HG02588 (cell line): ENCODE results near the gene C19orf25.
"Not testable (repeated sequence)": the region's sequence is repeated elsewhere in the genome, so short reads cannot be mapped to it uniquely, and the experiment has no call there.

Experiments
- ATAC-seq: cut with Tn5 transposase; IDR thresholded peaks from one replicate; pipeline ENCODE4 v1.9.1; 2021; ENCODE audit warnings: mild to moderate bottlenecking, moderate library complexity; ENCODE audit not compliant: unreplicated experiment

C19orf25 gene

GRCh38 chr19:1481893-1482360 lies 2.9 kb upstream of the C19orf25 start:
- no peak for ATAC-seq

DNA sequence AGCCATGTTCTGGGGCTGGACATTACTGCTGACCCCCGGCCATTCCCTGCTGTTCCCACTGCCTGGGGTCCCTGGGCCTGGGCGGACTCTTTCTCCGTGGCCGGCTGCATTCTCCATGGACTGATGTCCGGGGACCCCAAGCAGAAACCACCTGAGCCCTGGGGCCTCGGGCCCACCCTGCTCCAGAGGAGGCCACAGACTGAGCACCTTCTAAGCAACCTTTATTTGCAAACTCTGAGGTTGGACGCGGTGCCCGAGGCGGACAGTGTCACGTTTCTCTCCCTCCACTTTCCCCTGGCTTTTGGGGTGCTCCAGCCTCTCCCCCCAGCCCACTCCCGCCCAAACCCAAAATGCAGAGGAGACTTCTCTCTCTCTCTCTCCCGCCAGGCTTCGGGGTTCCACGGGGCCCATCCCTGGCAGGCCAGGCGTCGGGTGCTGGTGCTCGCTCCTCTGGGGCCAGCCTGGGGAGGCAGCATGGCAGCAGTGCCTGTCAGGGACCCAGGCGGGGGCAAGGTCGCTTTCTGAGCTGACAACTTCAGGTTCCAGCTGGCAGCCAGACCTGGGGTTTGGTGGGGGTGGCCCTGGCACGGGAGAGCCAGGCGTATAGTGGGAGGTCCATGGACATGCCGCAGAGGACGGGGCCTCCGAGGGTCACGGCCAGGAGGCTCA lies 2.3 kb upstream of the C19orf25 start:
- no peak for ATAC-seq

DNA sequence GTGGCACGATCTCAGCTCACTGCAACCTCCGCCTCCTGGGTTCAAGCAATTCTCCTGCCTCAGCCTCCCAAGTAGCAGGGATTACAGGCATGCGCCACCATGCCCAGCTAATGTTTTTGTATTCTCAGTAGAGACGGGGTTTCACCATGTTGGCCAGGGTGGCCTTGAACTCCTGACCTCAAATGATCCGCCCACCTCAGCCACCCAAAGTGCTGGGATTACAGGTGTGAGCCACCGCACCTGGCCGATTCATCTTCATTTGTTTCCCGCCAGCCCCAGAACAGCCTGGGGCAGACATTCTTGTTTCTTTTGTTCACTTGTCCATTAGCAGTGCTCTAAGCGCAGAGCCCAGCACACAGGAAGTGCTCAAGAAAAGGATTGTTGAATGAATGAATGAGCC lies 2.0 kb downstream of the C19orf25 start:
- not testable (repeated sequence) for ATAC-seq

DNA sequence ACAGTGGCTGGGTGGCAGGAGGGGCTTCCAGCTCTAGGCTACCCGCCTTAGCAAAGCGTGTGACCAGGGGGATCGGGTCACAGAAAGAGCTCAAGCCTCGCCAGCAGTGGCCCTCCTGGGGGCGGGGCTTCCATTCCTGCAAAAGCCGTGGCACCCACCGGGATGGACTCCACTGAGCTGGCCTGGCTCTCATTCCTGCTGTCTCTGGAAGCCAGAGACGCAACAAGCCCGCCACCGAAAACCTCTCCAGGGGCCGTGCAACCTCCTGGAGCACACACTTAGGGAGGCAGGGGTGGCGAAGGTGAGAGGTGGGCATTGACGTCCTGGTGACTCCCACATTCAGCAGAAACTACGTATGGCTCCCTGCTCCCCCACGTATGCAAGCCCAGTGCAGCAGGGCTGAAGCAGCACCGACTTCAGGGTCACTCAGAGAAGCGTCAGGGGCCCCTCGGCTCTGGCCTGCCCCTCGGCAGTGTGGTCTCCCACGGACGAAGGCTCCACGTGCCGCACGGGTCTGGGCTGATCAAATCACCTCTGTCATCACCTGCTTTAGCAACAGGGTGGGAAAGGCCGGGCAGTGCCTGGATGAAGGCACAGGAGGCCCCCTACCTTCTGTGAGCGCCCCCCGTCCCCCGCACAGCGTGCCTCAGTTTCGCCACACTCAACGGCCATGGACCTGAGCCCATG lies 3.1 kb downstream of the C19orf25 start:
- ATAC-seq, result no peak

DNA sequence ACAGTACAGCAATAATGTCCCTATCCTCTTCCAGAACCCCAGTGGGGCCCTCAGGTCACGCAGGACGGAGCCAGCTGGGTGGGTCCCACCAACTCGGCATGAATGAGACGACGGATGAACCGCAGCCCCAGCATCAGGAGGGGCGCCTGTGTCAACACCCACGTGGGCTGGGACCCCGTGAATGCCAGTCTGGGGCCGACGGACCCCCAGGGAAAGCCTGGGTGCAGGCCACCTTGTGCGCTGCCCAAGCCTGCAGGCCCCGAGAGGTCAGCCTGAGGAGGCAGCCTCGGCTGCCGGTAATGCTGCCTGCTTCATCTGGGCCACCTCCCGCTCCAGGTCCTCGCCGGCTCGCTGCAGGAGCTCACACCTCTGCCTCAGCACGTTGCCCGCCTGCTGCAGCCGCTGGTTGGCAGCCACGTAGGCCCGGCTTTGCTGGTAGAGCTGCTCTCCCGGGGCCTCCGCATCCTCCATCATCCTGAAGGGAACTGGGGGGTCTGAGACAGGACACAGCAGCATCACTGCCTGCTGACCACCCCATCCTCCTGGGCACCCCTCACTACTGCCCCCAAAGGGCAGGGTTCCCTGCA lies 4.2 kb downstream of the C19orf25 start:
- ATAC-seq, result no peak

GRCh38 chr19:1474011-1474764 lies 4.8 kb downstream of the C19orf25 start:
- no peak for ATAC-seq

DNA sequence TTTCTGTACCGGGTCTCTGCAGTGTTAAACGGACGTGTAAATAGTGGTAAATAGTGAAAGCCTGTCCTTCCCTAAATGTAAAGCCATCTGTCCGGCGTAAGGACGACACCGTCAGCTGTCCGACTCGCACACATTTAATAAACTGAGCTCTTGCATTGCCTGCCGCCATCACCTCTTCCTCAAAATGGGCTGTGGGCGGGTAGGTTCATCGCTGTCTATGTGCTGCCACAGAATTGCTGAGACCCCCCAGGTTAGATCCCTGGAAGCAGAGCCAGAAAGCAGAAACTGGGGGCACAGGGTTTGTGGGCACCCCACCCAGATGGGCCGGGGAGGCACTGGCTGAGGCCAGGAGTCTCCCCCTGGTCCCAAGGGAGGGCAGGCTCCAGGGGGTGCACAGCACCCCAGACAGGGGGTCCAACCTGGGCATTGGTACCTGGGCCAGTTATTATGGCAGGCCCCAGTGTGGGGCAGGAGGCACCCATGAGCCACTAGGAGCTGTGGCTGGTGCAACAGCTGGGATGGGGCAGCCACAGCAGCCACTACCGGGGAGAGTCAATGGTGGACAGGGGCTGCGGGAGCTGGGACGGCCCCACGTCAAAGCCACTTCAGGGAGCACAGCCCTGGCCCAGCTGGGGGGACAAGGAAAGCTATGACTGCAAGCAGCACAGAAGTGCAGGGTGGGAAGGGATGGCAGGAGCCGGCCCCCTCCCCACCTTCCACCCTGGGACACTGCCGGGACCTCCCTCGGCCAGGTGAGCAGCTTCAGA lies 5.7 kb downstream of the C19orf25 start:
- ATAC-seq, result no peak

DNA sequence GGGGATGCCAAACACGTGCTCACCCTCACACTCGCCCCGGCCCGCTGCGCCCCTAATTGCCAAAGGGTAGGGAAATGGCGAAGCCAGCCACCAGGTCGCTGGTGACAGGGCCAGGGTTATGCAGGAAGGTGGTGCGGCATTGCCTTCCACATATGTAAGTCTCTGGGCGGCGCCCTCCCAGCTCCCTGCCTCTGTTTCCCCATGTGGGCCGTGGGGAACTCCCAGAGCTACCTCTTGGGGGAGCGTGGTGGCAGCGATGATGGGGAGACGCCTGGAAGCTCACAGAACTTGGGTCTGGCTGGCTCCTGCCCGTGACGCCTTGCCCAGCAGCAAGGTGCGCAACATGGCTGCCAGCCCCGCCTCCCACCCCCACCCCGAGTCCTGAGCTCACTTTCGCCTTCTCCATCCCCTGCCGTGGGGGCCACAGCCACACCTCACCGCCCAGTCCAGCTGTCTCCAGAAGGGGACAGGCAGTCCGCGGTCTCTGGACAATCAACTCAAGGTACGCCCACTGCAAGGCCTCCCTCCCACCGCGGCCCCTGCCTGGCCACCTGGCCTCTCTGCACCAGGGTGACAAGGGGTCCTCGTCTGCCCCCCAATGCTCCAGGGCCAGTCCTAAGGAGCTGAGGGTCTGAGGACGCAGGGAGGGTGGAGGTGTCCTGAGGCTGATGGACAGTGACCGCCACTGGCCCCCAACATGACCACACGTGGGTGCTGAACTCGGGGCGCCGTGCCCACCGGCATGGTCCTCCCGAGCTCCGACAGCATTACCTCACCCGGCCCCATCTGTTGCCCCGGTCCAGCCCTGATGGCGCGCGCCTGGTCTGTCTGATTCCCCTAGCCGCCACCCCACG lies 6.6 kb downstream of the C19orf25 start:
- ATAC-seq, result no peak

DNA sequence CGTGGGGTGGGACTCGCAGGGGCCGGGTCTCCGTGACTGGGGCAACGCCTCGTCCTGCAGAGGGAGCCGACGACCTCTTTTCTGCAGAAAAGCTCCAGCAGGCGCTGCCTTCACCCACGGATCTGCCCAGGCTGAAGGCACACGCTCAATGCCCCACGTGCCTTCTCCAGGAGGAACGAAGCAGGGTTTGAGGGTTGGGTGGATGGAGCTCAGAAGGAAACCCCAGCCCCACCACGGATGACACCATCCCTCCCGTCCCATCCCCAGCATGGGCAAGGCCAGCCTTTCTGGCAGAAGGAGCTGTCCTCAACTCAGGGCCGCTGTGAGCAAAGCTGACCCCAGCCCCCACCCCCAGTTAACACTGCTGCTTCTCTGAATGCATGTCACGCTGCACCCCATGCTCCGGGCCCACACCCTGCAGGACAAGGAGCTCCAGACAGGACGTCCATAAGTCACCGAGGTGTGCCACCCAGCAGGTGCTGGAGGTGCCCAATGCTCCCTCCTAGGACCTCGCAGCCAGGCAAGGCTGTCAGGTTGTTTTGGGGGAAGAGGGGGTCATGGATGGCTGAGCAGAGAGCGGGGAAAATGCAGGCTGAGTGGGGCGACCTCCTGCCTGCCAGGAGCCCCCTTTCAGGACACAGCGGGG lies 7.4 kb downstream of the C19orf25 start:
- no peak for ATAC-seq

- ATAC-seq, result no peak
Observed at GRCh38 chr19:1471010-1471514, 8.0 kb downstream of the C19orf25 start.

DNA sequence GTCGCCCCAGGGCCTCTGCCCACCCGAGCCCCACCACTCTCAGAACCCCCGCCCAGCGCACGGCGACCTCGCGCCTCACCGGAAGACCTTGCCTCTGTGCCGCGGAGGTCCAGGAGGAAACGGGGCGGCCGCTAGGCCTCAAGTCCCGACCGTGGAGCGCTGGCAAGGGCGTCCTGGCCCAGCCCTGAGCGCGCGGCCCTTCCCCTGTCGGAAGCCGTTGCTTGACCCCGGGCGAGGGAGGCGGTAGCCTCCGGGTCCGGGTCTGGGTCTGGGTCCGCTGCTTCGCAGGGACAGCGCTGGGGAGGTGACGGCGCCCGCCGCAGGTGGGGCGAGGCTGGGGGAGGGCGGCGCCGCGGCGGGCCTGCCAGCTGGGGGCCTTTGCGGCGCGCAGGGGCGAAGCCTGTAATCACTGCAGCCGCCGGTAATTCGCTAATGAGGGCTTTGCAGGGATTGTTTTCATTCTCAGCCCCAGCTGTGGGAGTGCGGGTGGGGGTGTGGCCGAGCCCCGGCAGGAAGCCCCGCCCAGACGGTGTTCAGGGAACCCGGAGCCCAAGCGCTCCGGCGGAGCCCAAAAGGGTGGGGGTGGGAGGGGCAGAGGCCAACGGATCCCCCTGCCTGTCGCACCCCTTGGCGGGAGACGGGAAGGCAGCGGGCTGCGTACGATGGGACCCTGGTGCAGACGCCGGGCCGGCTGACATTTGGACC lies 8.6 kb downstream of the C19orf25 start:
- no peak for ATAC-seq

GRCh38 chr19:1470055-1470304 lies 9.0 kb downstream of the C19orf25 start:
- no peak for ATAC-seq

DNA sequence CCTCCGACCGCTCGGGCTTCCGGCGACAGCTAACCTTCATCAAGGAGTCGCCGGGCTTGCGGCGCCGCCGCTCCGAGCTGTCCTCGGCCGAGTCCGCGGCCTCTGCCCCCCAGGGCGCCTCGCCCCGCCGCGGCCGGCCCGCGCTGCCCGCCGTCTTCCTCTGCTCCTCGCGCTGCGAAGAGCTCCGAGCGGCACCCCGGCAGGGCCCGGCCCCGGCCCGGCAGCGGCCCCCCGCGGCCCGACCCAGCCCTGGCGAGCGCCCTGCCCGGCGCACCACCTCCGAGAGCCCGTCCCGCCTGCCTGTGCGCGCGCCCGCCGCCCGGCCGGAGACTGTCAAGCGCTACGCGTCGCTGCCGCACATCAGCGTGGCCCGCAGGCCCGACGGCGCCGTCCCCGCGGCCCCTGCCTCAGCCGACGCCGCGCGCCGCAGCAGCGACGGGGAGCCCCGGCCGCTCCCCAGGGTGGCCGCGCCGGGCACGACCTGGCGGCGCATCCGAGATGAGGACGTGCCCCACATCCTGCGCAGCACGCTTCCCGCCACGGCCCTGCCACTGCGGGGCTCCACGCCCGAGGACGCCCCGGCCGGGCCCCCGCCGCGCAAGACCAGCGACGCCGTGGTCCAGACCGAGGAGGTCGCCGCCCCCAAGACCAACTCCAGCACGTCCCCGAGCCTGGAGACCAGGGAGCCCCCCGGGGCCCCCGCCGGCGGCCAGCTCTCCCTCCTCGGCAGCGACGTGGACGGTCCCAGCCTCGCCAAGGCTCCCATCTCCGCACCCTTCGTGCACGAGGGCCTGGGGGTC lies 9.6 kb downstream of the C19orf25 start:
- ATAC-seq, result no peak

- ATAC-seq, result no peak
Observed at GRCh38 chr19:1468821-1469254, 10.2 kb downstream of the C19orf25 start.

DNA sequence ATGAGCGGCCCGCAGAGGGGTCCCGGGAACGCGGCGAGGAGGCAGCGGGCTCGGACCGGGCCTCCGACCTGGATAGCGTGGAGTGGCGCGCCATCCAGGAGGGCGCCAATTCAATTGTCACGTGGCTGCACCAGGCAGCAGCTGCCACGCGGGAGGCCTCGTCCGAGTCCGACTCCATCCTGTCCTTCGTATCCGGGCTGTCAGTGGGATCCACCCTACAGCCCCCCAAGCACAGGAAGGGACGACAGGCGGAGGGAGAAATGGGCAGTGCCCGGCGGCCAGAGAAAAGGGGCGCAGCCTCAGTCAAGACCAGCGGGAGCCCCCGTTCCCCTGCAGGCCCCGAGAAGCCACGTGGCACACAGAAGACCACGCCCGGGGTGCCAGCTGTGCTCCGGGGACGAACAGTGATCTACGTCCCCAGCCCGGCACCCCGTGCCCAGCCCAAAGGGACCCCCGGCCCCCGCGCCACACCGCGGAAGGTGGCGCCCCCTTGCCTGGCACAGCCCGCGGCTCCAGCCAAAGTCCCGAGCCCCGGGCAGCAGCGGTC lies 10.7 kb downstream of the C19orf25 start:
- ATAC-seq, result no peak

GRCh38 chr19:1467490-1468273 lies 11.3 kb downstream of the C19orf25 start:
- ATAC-seq, result no peak

- ATAC-seq, result no peak
Observed at GRCh38 chr19:1467215-1467489, 11.9 kb downstream of the C19orf25 start.
